ENCODE data around the gene PRR9. TPM values are rescaled to one million over a fixed set of nuclear protein-coding genes. Genes with fewer than 3 reads are reported as not detected.
"Not testable (repeated sequence)": the region's sequence is repeated elsewhere in the genome, so short reads cannot be mapped to it uniquely, and the experiment has no call there.

PRR9 gene
- total RNA-seq: not detected
- long read RNA-seq: 0 reads

- intact Hi-C loops (cut with DNase I): no loop called here
Observed at GRCh38 chr1:153217212-153217611, at the start of gene PRR9. TSS of gene PRR9 (plus strand) at chr1:153217584. CDS start at chr1:153218145, 561 bp downstream.

GRCh38 chr1:153168686-153169085 is 48.7 kb upstream of the PRR9 start:
- DNase-seq (ENCODE audit: missing footprints) (no peak), ATAC-seq (no peak)
- intact Hi-C loops (cut with DNase I): no loop called here

More at GRCh38 chr1:153217212-153217611, at the start of gene PRR9:
- ATAC-seq: no peak
- no peak for DNase-seq (ENCODE audit: missing footprints)

GRCh38 chr1:153174624-153175023 is 42.8 kb upstream of the PRR9 start:
- ATAC-seq (no peak), DNase-seq (ENCODE audit: missing footprints) (no peak)
- intact Hi-C loops (cut with DNase I): no loop called here

GRCh38 chr1:153178922-153179321 is 38.5 kb upstream of the PRR9 start:
- intact Hi-C loops (cut with DNase I): no loop called here
- ATAC-seq: no peak

GRCh38 chr1:153180556-153180955 is 36.8 kb upstream of the PRR9 start:
- DNase-seq (ENCODE audit: missing footprints) (no peak), ATAC-seq (no peak)
- intact Hi-C loops (cut with DNase I): no loop called here

More at GRCh38 chr1:153178922-153179321, 38.5 kb upstream of the PRR9 start:
- DNase-seq (ENCODE audit: missing footprints): no peak

GRCh38 chr1:153188301-153188700 is 29.1 kb upstream of the PRR9 start:
- DNase-seq (ENCODE audit: missing footprints); intact Hi-C loops (cut with DNase I); ATAC-seq: not testable (repeated sequence)

- DNase-seq (ENCODE audit: missing footprints) (no peak), ATAC-seq (no peak)
- intact Hi-C loops (cut with DNase I): no loop called here
Observed at GRCh38 chr1:153190373-153190772, 27.0 kb upstream of the PRR9 start.

- DNase-seq (ENCODE audit: missing footprints): no peak
- no peak for ATAC-seq
- intact Hi-C loops (cut with DNase I): no loop called here
Observed at GRCh38 chr1:153192697-153193096, 24.7 kb upstream of the PRR9 start.

- intact Hi-C loops (cut with DNase I): no loop called here
- no peak for ATAC-seq
- DNase-seq (ENCODE audit: missing footprints): no peak
Observed at GRCh38 chr1:153194331-153195050, 22.9 kb upstream of the PRR9 start.

- intact Hi-C loops (cut with DNase I): no loop called here
- DNase-seq (ENCODE audit: missing footprints): no peak
- ATAC-seq: no peak
Observed at GRCh38 chr1:153195216-153195615, 22.2 kb upstream of the PRR9 start.

- ATAC-seq (no peak), DNase-seq (ENCODE audit: missing footprints) (no peak)
- intact Hi-C loops (cut with DNase I): no loop called here
Observed at GRCh38 chr1:153202006-153202405, 15.4 kb upstream of the PRR9 start.

GRCh38 chr1:153203130-153203529 is 14.3 kb upstream of the PRR9 start, which contains the start of gene LELP1:
TSS of gene LELP1 (plus strand) at chr1:153203430. CDS start at chr1:153204708, 1,278 bp downstream.
- DNase-seq (ENCODE audit: missing footprints): no peak
- intact Hi-C loops (cut with DNase I): no loop called here
- ATAC-seq: no peak

- intact Hi-C loops (cut with DNase I): no loop called here
- DNase-seq (ENCODE audit: missing footprints) (no peak), ATAC-seq (no peak)
Observed at GRCh38 chr1:153206631-153207030, 10.8 kb upstream of the PRR9 start.

GRCh38 chr1:153210206-153210605 is 7.2 kb upstream of the PRR9 start:
- intact Hi-C loops (cut with DNase I): no loop called here
- ATAC-seq (no peak), DNase-seq (ENCODE audit: missing footprints) (no peak)

- intact Hi-C loops (cut with DNase I): no loop called here
- DNase-seq (ENCODE audit: missing footprints): no peak
- no peak for ATAC-seq
Observed at GRCh38 chr1:153212201-153212600, 5.2 kb upstream of the PRR9 start.

- DNase-seq (ENCODE audit: missing footprints) (no peak), ATAC-seq (no peak)
- intact Hi-C loops (cut with DNase I): no loop called here
Observed at GRCh38 chr1:153213519-153213918, 3.9 kb upstream of the PRR9 start.

- intact Hi-C loops (cut with DNase I): no loop called here
- DNase-seq (ENCODE audit: missing footprints) (no peak), ATAC-seq (no peak)
Observed at GRCh38 chr1:153217744-153218416, 496 bp downstream of the PRR9 start.

- ATAC-seq: no peak
- no peak for DNase-seq (ENCODE audit: missing footprints)
- intact Hi-C loops (cut with DNase I): no loop called here
Observed at GRCh38 chr1:153220606-153221303, 3.4 kb downstream of the PRR9 start.

GRCh38 chr1:153223040-153223891 is 5.9 kb downstream of the PRR9 start:
- ATAC-seq (peak; percentile 71), DNase-seq (ENCODE audit: missing footprints) (peak; percentile 72)
- intact Hi-C loops (cut with DNase I): not testable (repeated sequence)

All from Right ventricle myocardium inferior (tissue), 1 donor.